ENCODE measurements around the gene RETREG1. TPM values are rescaled to one million over a fixed set of nuclear protein-coding genes. Genes with fewer than 3 reads are reported as not detected.

Gene RETREG1
- total RNA-seq, 1 experiment from 2014 or later: 3.4 TPM

GRCh38 chr5:16455668-16456067 lies 161.1 kb downstream of the RETREG1 start:
- Histone ChIP-seq H2BK15ac (ENCODE audit: low read depth, low read length) (no peak overlapping the region), H4K20me1 (ENCODE audit: control insufficient read depth, insufficient read depth, insufficient read length) (no peaks in the 10 kb centered on the region), H2BK120ac (ENCODE audit: low read depth, low read length, poor library complexity, severe bottlenecking) (no peak overlapping the region), H4K5ac (ENCODE audit: insufficient read length, low read depth, low read length) (no peak overlapping the region), H2BK12ac (ENCODE audit: insufficient read length, low read depth, low read length) (no peak overlapping the region), H3K23ac (ENCODE audit: insufficient read length, low read depth, low read length) (no peak overlapping the region), H3K9ac (ENCODE audit: extremely low read depth, insufficient read length, low read length) (no peak overlapping the region), H3K14ac (ENCODE audit: insufficient read depth, low read length) (no peak overlapping the region), H3K27me3 (ENCODE audit: insufficient read depth, low read length) (no peaks in the 10 kb centered on the region), H3K79me2 (ENCODE audit: insufficient read depth, low read length) (no peaks in the 10 kb centered on the region; the same call in 1 of the 2 replicates), H3K23me2 (ENCODE audit: insufficient read length, low read depth, low read length, poor library complexity, severe bottlenecking) (no peaks in the 10 kb centered on the region), H4K91ac (ENCODE audit: insufficient read length, low read depth, low read length) (no peak overlapping the region), H3K4me2 (ENCODE audit: insufficient read depth, insufficient read length, low read length) (no peak overlapping the region), H2BK5ac (ENCODE audit: insufficient read length, low read length) (no peak overlapping the region), H3K79me1 (ENCODE audit: insufficient read depth, low read depth, low read length, poor library complexity, severe bottlenecking) (no peaks in the 10 kb centered on the region), H2AK5ac (ENCODE audit: insufficient read length, low read length) (no peak overlapping the region), H3K56ac (ENCODE audit: insufficient read length, low read depth, low read length) (no peak overlapping the region), H3K9me3 (ENCODE audit: control insufficient read depth, low read depth, low read length) (no peaks in the 10 kb centered on the region), H3T11ph (ENCODE audit: low read length) (no peak overlapping the region), H3K18ac (ENCODE audit: insufficient read length, low read depth, low read length) (no peak overlapping the region), H2AFZ (ENCODE audit: low read length) (no peak overlapping the region), H3K27ac (ENCODE audit: insufficient read length, low read depth, low read length) (no peak overlapping the region), H2BK20ac (ENCODE audit: low read depth, low read length, poor library complexity, severe bottlenecking) (no peak overlapping the region), H3K4ac (ENCODE audit: low read depth, low read length) (no peak overlapping the region), H4K8ac (replicated peaks; ENCODE audit: insufficient read length, low read depth, low read length) (no peak overlapping the region), H3K4me1 (ENCODE audit: insufficient read depth, low read length) (no peaks in the 10 kb centered on the region)
- Mint-ChIP-seq H3K27ac (peak overlapping the region in 1 of 3 experiments; percentile 53; a peak in 1 of 7 replicates), H3K4me1 (peaks cover 3 to 8% of the 10 kb centered on the region in 2 experiments), H3K9me3 (no peaks in the 10 kb centered on the region), H3K27me3 (ENCODE audit: low read depth) (no peaks in the 10 kb centered on the region), H3K36me3 (ENCODE audit: insufficient read depth in 1 of 3, low read depth in 3 of 3) (peaks cover 21 to 61% (median 47%) of the 10 kb centered on the region in 3 experiments; a peak in 6 of 7 replicates), H3K4me3 (no peak overlapping the region)
- no peak for DNase-seq
- no CpG with 5 or more reads among the region's 5 CpGs for WGBS (ENCODE audit: extremely low coverage, insufficient read length, low lambda C conversion rate)
- TF ChIP-seq, protein P1, sequence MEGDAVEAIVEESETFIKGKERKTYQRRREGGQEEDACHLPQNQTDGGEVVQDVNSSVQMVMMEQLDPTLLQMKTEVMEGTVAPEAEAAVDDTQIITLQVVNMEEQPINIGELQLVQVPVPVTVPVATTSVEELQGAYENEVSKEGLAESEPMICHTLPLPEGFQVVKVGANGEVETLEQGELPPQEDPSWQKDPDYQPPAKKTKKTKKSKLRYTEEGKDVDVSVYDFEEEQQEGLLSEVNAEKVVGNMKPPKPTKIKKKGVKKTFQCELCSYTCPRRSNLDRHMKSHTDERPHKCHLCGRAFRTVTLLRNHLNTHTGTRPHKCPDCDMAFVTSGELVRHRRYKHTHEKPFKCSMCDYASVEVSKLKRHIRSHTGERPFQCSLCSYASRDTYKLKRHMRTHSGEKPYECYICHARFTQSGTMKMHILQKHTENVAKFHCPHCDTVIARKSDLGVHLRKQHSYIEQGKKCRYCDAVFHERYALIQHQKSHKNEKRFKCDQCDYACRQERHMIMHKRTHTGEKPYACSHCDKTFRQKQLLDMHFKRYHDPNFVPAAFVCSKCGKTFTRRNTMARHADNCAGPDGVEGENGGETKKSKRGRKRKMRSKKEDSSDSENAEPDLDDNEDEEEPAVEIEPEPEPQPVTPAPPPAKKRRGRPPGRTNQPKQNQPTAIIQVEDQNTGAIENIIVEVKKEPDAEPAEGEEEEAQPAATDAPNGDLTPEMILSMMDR (conservative IDR thresholded peaks at IDR 0.05): no peak
